ENCODE data around the gene ALOX15. TPM values are rescaled to one million over a fixed set of nuclear protein-coding genes. Genes with fewer than 3 reads are reported as not detected.

Gene ALOX15
- total RNA-seq, 1 donor from 2014 or later: not detected

Other genes with a start within 250 kb of the ALOX15 start
- 5.3 and 6.6 TPM in 2 replicates for gene SPNS3, start 207.7 kb downstream of the ALOX15 start, total RNA-seq
- 0.24 and 0.47 TPM in 2 replicates for gene SPNS2, start 142.8 kb downstream of the ALOX15 start, total RNA-seq
- gene MYBBP1A, start 86.3 kb downstream of the ALOX15 start, total RNA-seq: 87.3 and 90.1 TPM in 2 replicates
- not detected in 2 replicates for gene GGT6, start 81.1 kb downstream of the ALOX15 start, total RNA-seq
- not detected in 2 replicates for gene SMTNL2, start 57.1 kb downstream of the ALOX15 start, total RNA-seq
- gene PELP1, start 62.5 kb upstream of the ALOX15 start, total RNA-seq: 89.6 and 92.0 TPM in 2 replicates
- 335 and 345 TPM in 2 replicates for gene ARRB2, start 69.0 kb upstream of the ALOX15 start, total RNA-seq
- gene MED11, start 89.8 kb upstream of the ALOX15 start, total RNA-seq: 20.3 and 22.6 TPM in 2 replicates
- 0.10 and 0.12 TPM in 2 replicates for gene ZMYND15, start 98.2 kb upstream of the ALOX15 start, total RNA-seq
- 3.3 and 4.4 TPM in 2 replicates for gene CXCL16, start 98.2 kb upstream of the ALOX15 start, total RNA-seq
- 0.22 and 0.83 TPM in 2 replicates for gene TM4SF5, start 130.2 kb upstream of the ALOX15 start, total RNA-seq
- 0.51 TPM in 1 of 2 replicates, not detected in the other for gene VMO1, start 144.7 kb upstream of the ALOX15 start, total RNA-seq
- not detected in 2 replicates for gene GLTPD2, start 147.3 kb upstream of the ALOX15 start, total RNA-seq
- gene PSMB6, start 154.5 kb upstream of the ALOX15 start, total RNA-seq: 160 and 163 TPM in 2 replicates
- gene PLD2, start 165.5 kb upstream of the ALOX15 start, total RNA-seq: 34.8 and 37.2 TPM in 2 replicates
- 115 and 120 TPM in 2 replicates for gene MINK1, start 191.7 kb upstream of the ALOX15 start, total RNA-seq